IPS-18c (cell line): ENCODE measurements around the gene TTLL7.

Experiments
- H3K4me3 ChIP-seq: 2 replicates; pipeline ENCODE4 v1.7.0; 2013; ENCODE audit warnings: low read depth, mild to moderate bottlenecking, low read length, moderate library complexity; ENCODE audit not compliant: insufficient read depth
- H3K9me3 ChIP-seq: one replicate; pipeline ENCODE4 v1.6.1; 2013; ENCODE audit warnings: mild to moderate bottlenecking, low read length, moderate library complexity; ENCODE audit not compliant: control insufficient read depth, insufficient read depth

Gene TTLL7

GRCh38 chr1:83959824-83960498, 39.0 kb downstream of the TTLL7 start:
- H3K4me3 ChIP-seq: no peak overlapping the region
- H3K9me3 ChIP-seq: no peaks in the 10 kb centered on the region

DNA sequence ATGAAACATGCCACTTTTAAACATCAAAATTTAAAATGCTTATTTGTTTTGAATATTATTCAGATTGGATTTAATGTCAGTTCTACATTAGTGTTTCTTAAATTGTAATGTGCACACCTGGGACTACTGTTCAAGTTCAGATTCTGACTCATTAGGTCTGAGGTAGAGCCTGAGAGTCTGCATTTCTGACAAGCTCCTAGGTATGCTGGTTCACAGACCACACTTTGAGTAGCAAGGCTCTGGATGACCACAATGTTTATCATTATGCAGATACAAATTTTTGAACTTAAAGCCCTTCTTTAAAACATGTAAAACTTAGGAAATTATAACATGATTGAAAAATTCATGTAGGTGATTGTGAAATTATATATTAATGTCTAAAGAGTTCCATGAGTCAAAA, 40.2 kb downstream of the TTLL7 start:
- H3K9me3 ChIP-seq: no peaks in the 10 kb centered on the region
- no peak overlapping the region for H3K4me3 ChIP-seq

- Histone ChIP-seq H3K4me3 (no peak overlapping the region), H3K9me3 (no peaks in the 10 kb centered on the region)
These were observed 44.6 kb downstream of the TTLL7 start for GRCh38 chr1:83954166-83954823.

DNA sequence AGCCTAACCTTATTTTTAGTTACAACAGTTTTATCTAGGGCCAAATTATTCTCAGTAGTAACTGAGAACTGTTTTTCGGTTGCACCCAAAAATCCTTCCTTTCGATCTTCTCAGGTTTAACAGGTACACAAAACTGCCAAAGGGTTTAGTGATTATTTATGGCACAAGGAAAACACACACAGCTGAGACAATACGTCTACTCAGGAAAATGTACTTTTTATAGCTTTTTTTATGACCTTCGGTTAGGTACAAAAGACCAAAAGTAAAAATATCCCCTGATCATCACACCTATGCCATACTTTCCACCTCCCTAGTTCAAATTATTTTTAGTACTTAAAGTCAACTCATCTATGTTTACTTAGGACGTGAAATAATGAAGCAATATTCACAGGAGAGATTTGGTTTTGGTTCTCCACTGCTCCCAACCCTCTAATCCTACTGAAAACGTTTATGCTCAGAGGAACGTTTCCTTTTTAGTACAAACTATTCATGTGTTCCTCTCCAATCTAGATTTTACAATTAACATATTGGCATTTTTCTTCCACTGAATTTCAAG, 48.7 kb downstream of the TTLL7 start:
- Histone ChIP-seq H3K4me3 (no peak overlapping the region), H3K9me3 (no peaks in the 10 kb centered on the region)

DNA sequence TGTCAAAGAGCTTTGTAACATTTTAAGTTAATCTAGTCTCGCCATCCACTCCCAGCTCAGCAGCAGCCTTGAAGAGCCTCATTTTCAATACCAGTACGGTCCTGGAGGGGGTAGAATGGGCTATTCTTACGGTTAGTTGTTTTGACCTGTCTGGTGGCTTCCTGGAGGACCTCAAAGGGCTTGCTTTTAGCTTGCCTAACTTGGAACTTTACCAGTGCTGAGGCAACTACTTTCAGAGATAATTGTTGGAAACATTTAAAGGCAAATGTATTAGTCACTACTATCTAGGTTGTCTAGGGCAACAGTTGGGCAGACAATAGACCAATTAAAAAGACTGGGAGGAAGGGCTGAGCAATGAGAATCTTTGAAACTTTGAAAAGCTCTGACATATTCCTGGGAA, 56.0 kb downstream of the TTLL7 start:
- Histone ChIP-seq H3K4me3 (no peak overlapping the region), H3K9me3 (no peaks in the 10 kb centered on the region)

DNA sequence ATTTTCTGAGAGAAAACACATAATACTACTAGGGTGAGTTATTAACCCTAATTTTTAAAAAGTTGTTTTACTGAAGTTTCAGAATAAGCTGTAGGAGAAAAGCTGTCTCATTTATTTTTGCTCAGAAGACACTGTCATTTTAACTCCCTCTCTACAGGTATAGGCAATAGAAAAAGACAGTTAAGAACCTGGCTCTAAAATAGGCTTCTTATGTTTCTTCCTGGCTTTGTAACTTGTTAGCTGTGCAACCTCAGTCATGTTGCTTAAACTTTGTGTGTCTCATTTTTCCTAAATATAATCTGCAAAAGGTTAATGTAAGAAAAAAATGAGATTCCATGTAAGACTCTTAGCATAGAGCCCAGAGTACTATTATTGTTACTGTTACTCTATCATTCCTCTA, 64.4 kb downstream of the TTLL7 start:
- H3K4me3 ChIP-seq: no peak overlapping the region
- H3K9me3 ChIP-seq: no peaks in the 10 kb centered on the region

DNA sequence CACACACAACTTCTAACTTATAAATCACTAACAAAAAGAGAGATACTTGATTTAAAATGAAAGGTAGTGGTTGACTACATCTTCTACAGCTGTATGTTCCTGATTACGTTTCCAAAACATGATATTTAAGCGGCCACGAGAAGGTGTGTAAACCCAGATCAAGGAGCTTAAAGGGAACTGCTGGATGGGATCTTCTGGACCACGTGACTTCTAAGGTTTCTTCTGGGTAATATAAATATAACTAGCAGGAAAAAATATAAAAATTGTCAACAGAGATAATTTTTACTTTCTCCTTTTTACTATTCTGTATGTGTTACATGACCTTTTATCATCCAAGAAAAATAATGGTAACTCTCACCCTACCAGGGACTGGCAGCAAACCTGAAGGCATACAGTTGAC, 66.2 kb downstream of the TTLL7 start:
- H3K4me3 ChIP-seq: no peak overlapping the region
- no peaks in the 10 kb centered on the region for H3K9me3 ChIP-seq

GRCh38 chr1:83932281-83932680, 66.7 kb downstream of the TTLL7 start:
- Histone ChIP-seq H3K4me3 (no peak overlapping the region), H3K9me3 (no peaks in the 10 kb centered on the region)

GRCh38 chr1:83931658-83932253, 67.2 kb downstream of the TTLL7 start:
- Histone ChIP-seq H3K9me3 (no peaks in the 10 kb centered on the region), H3K4me3 (no peak overlapping the region)

DNA sequence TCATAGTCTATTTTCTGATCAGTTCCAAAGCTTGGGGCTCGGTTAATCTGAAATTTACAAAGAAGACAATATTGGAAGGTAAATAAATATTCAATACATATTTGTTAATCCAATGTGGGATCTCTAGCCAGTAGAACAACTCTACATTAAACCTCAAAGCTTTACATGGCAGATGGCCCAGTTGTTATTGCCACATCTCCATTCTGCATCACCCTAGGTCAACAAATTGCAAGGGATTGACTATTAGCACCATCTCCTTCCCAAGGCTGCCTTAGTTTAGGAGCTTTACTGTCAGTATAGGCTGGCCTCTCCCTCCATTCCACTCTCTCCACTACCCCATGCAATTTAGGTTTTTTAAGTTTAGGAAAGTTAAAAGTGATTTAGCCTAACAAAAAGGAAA, 69.7 kb downstream of the TTLL7 start:
- no peaks in the 10 kb centered on the region for H3K9me3 ChIP-seq
- H3K4me3 ChIP-seq: no peak overlapping the region

DNA sequence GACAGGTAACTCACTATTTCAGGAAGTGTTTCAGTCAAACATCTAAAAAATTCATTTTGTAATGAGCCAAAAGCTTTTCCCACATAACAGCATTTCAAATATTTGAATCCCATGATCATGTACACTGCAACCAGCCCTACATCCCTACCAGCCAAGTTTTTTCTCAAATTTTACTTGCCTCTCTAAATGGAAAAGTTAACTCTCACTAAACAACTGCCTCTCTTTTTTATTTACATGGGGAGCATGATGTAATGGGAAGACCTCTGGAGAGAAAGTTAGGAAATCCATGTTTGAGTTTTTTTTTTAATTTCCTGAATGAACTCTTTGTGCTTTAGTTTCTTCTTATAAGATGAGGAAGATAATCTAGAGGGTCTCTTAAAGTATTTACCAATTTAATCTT, 70.5 kb downstream of the TTLL7 start:
- Histone ChIP-seq H3K9me3 (no peaks in the 10 kb centered on the region), H3K4me3 (no peak overlapping the region)

- no peaks in the 10 kb centered on the region for H3K9me3 ChIP-seq
- no peak overlapping the region for H3K4me3 ChIP-seq
These were observed 71.2 kb downstream of the TTLL7 start for GRCh38 chr1:83927701-83928100.

DNA sequence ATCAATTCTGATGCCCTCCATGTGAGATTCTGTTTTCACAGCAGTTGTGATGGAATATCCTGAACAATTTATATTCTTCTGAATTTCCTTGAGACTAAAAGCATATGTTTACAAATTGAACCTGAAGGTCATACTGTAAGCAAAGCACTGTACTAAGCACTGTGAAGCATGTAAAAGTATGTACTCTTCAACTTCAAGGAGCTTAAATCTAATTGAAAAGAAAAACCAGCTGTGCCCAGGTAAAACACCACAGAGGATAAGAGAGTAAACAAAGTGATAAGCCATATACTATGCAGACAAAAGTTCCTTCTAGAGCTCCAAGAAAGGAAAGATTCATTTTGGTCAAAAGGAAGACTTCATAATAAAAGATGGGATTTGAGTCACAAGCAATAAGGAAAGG, 71.9 kb downstream of the TTLL7 start:
- Histone ChIP-seq H3K4me3 (no peak overlapping the region), H3K9me3 (no peaks in the 10 kb centered on the region)

- Histone ChIP-seq H3K4me3 (no peak overlapping the region), H3K9me3 (no peaks in the 10 kb centered on the region)
These were observed 75.4 kb downstream of the TTLL7 start for GRCh38 chr1:83923553-83923952.

DNA sequence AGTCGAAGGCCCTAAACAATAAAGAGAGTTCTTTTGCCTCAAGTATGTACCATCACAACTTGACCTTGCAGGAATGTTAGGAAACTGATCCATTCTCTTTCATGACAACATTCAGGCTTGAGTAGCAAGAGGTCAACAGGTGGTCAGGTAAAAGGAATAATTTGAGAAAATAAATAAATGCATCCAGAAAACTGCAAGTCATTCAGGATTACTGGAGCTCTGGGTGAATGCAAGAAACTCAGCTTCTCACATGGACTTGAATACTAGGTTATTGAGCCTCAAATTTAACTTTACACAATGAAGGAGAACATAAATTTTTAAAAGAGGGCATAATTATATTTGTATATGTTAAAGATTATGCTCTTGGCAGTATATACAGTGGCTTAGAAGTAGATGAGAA, 76.5 kb downstream of the TTLL7 start:
- Histone ChIP-seq H3K4me3 (no peak overlapping the region), H3K9me3 (no peaks in the 10 kb centered on the region)

DNA sequence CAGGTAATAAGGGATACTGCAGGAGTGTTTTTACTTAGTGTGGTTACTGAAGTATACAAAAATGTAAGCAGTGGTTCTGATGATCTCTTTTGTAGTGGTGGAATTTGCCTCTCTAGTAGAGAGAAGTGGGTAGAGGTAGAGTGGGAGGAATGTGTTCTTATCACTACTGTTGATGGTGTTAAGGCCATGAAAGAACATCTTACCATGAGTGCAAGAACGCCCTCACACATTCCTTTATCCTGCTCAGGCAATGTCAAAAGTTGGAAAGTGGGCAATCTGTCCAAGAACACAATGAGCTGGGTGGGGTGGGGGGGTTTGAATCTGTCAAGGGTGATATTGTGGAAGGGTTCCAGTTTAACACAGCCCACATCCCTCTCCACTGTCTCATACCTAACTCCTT, 78.6 kb downstream of the TTLL7 start:
- Histone ChIP-seq H3K4me3 (no peak overlapping the region), H3K9me3 (no peaks in the 10 kb centered on the region)

GRCh38 chr1:83919872-83920271, 79.1 kb downstream of the TTLL7 start:
- H3K9me3 ChIP-seq: no peaks in the 10 kb centered on the region
- no peak overlapping the region for H3K4me3 ChIP-seq

- Histone ChIP-seq H3K4me3 (no peak overlapping the region), H3K9me3 (no peaks in the 10 kb centered on the region)
These were observed 80.1 kb downstream of the TTLL7 start for GRCh38 chr1:83918688-83919285.
